ENCODE measurements around the gene AUTS2. TPM values are rescaled to one million over a fixed set of nuclear protein-coding genes. Genes with fewer than 3 reads are reported as not detected.

Gene AUTS2
- total RNA-seq, 2 experiments from 2014 or later = 2.4 to 3.0 TPM

DNA sequence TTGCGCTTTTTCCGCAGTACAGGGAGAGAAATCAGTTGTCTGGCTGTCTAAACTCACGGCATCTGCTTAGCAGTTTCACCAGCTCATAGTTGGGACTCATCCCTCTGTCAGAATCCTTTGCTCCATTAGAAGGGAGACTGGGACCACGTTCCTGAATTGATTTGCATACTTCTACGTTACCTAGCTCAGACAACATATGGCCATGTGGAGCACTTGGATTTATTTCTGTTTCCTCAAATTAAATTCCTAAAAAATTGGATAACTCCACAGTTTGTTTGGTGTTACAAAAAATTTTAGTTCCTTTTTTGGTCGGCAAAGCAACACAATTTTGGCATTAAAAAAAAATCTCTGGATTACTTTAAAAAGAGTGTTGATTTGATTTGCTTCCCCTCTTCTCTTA is 614.0 kb downstream of the AUTS2 start:
- Mint-ChIP-seq H3K27ac (no peak overlapping the region), H3K4me1 (peaks cover 9% of the 10 kb centered on the region), H3K27me3 (no peaks in the 10 kb centered on the region), H3K4me3 (no peak overlapping the region), H3K36me3 (ENCODE audit: low read depth) (no peaks in the 10 kb centered on the region), H3K9me3 (ENCODE audit: low read depth) (no peaks in the 10 kb centered on the region)
- intact Hi-C loops (cut with DNase I, micrococcal nuclease) = no loop called here
- ChIA-PET POLR2A (no interaction called here), CTCF (no interaction called here)
- DNase-seq (no peak), ATAC-seq (no peak)

DNA sequence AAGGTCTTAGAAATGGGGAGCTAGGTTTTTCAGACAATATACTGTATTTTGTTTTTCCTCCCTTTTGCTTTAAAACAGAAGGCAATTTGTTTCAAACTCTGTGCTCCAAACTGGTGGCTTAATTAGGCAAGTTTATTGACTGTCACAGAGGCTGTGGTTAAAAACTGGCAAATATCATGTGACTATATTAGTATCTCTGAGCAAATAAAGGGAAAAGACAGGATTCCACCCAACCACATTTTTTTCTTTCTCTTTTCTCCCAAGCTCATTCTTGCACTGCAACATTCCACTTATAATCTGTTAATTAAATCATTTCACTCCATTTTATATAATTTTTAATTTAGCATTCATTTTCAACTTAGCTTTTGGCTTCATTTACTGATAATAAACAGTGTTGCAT is 615.8 kb downstream of the AUTS2 start:
- Mint-ChIP-seq H3K4me1 (peaks cover 13% of the 10 kb centered on the region), H3K27ac (no peak overlapping the region), H3K9me3 (ENCODE audit: low read depth) (no peaks in the 10 kb centered on the region), H3K36me3 (ENCODE audit: low read depth) (no peaks in the 10 kb centered on the region), H3K4me3 (no peak overlapping the region), H3K27me3 (no peaks in the 10 kb centered on the region)
- ChIA-PET CTCF (no interaction called here), POLR2A (no interaction called here)
- DNase-seq (no peak), ATAC-seq (no peak)
- intact Hi-C loops (cut with DNase I, micrococcal nuclease) = no loop called here

- POLR2A ChIA-PET = no interaction called here
- Mint-ChIP-seq H3K27ac (peak overlapping the region; percentile 8), H3K9me3 (ENCODE audit: low read depth) (no peaks in the 10 kb centered on the region), H3K27me3 (no peaks in the 10 kb centered on the region), H3K36me3 (ENCODE audit: low read depth) (no peaks in the 10 kb centered on the region), H3K4me3 (no peak overlapping the region), H3K4me1 (peaks cover 13% of the 10 kb centered on the region)
- intact Hi-C loops (cut with DNase I, micrococcal nuclease) = no loop called here
- DNase-seq (no peak), ATAC-seq (no peak)
- CTCF ChIA-PET = interaction anchor here (0.6 kb wide), 1 partner anchor 85 kb away, joined by 3 read pairs; no protein-coding TSS in a partner anchor
These were observed 617.2 kb downstream of the AUTS2 start for GRCh38 chr7:70215491-70215890.

- Mint-ChIP-seq H3K4me1 (peaks cover 13% of the 10 kb centered on the region), H3K9me3 (ENCODE audit: low read depth) (no peaks in the 10 kb centered on the region), H3K4me3 (no peak overlapping the region), H3K36me3 (ENCODE audit: low read depth) (no peaks in the 10 kb centered on the region), H3K27ac (no peak overlapping the region), H3K27me3 (no peaks in the 10 kb centered on the region)
- DNase-seq = no peak
- ATAC-seq = no peak
- ChIA-PET CTCF (no interaction called here), POLR2A (no interaction called here)
- intact Hi-C loops (cut with DNase I, micrococcal nuclease) = no loop called here
These were observed 619.3 kb downstream of the AUTS2 start for GRCh38 chr7:70217571-70217970.

- ATAC-seq (no peak), DNase-seq (no peak)
- Mint-ChIP-seq H3K36me3 (ENCODE audit: low read depth) (no peaks in the 10 kb centered on the region), H3K27me3 (no peaks in the 10 kb centered on the region), H3K4me1 (peaks cover 13% of the 10 kb centered on the region), H3K9me3 (ENCODE audit: low read depth) (no peaks in the 10 kb centered on the region), H3K27ac (no peak overlapping the region), H3K4me3 (no peak overlapping the region)
- CTCF ChIA-PET = no interaction called here
- POLR2A ChIA-PET = no interaction called here
- intact Hi-C loops (cut with DNase I, micrococcal nuclease) = no loop called here
These were observed 619.7 kb downstream of the AUTS2 start for GRCh38 chr7:70218006-70218405.

DNA sequence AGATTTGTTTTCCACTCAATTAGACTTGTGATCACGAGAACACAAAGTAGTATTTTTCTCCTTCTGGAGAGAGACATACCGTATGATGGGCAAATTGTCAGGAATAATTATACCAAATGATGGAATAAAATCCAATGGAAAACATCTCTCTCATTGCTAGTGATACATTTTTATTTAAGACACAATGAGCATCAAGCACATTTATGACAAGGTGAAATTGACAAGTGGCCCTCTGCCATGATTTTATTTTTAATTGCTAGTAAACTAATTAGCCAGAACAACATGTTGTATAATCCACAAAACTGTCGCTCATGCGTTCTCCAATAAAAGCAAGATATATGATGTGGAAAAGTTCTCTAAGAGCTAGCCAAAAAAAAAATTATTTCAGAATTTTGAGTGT is 620.8 kb downstream of the AUTS2 start:
- Mint-ChIP-seq H3K36me3 (ENCODE audit: low read depth) (no peaks in the 10 kb centered on the region), H3K27ac (no peak overlapping the region), H3K27me3 (no peaks in the 10 kb centered on the region), H3K4me3 (no peak overlapping the region), H3K4me1 (peaks cover 13% of the 10 kb centered on the region), H3K9me3 (ENCODE audit: low read depth) (no peaks in the 10 kb centered on the region)
- ATAC-seq = no peak
- intact Hi-C loops (cut with DNase I, micrococcal nuclease) = no loop called here
- POLR2A ChIA-PET = no interaction called here
- DNase-seq = no peak
- CTCF ChIA-PET = no interaction called here

GRCh38 chr7:70229242-70229641 is 631.0 kb downstream of the AUTS2 start:
- H3K4me1 Mint-ChIP-seq = no peaks in the 10 kb centered on the region
- POLR2A ChIA-PET = no interaction called here
- no peak for DNase-seq
- CTCF ChIA-PET = no interaction called here
- intact Hi-C loops (cut with DNase I, micrococcal nuclease) = no loop called here
- no peak for ATAC-seq
- no peak overlapping the region for H3K4me3 Mint-ChIP-seq
- no peaks in the 10 kb centered on the region for H3K27me3 Mint-ChIP-seq
- peaks cover 25% of the 10 kb centered on the region for H3K9me3 Mint-ChIP-seq (ENCODE audit: low read depth)
- H3K27ac Mint-ChIP-seq = no peak overlapping the region
- H3K36me3 Mint-ChIP-seq (ENCODE audit: low read depth) = peaks cover 9% of the 10 kb centered on the region

DNA sequence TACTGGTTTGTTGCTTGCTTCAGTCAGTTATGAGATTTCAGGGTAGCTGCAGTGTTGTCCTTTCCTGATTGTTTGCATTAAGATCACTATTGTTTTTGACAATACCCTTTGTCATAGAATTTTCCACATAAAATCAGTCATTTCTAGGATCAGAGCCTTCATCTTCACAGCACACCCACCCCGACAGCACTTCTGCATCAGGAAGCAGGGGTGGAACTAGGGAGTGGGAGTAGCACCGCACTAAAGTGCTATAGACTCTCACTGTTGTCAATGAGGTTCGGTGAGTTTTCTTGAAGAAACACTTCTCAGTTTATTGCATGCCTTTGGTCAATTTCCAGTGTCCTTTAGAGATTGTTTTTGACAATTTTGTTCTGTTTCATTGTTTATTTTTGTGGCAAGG is 632.5 kb downstream of the AUTS2 start:
- Mint-ChIP-seq H3K9me3 (ENCODE audit: low read depth) (peaks cover 25% of the 10 kb centered on the region), H3K4me1 (no peaks in the 10 kb centered on the region), H3K4me3 (no peak overlapping the region), H3K27me3 (no peaks in the 10 kb centered on the region), H3K27ac (no peak overlapping the region), H3K36me3 (ENCODE audit: low read depth) (peaks cover 9% of the 10 kb centered on the region)
- CTCF ChIA-PET = no interaction called here
- POLR2A ChIA-PET = no interaction called here
- DNase-seq (no peak), ATAC-seq (no peak)
- intact Hi-C loops (cut with DNase I, micrococcal nuclease) = no loop called here

GRCh38 chr7:70233776-70234175 is 635.5 kb downstream of the AUTS2 start:
- Mint-ChIP-seq H3K27ac (no peak overlapping the region), H3K4me1 (no peaks in the 10 kb centered on the region), H3K4me3 (no peak overlapping the region), H3K36me3 (ENCODE audit: low read depth) (peaks cover 9% of the 10 kb centered on the region), H3K9me3 (ENCODE audit: low read depth) (peaks cover 22% of the 10 kb centered on the region), H3K27me3 (no peaks in the 10 kb centered on the region)
- no peak for ATAC-seq
- DNase-seq = no peak
- ChIA-PET POLR2A (no interaction called here), CTCF (no interaction called here)
- intact Hi-C loops (cut with DNase I, micrococcal nuclease) = no loop called here

GRCh38 chr7:70237256-70237655 is 639.0 kb downstream of the AUTS2 start:
- intact Hi-C loops (cut with DNase I, micrococcal nuclease) = no loop called here
- no peak for DNase-seq
- ATAC-seq = no peak
- no peak overlapping the region for H3K27ac Mint-ChIP-seq
- peaks cover under 1% of the 10 kb centered on the region for H3K9me3 Mint-ChIP-seq (ENCODE audit: low read depth)
- H3K4me3 Mint-ChIP-seq = no peak overlapping the region
- ChIA-PET CTCF (interaction anchor here (0.6 kb wide), 1 partner anchor 14 kb away, joined by 3 read pairs; no protein-coding TSS in a partner anchor), POLR2A (no interaction called here)
- no peaks in the 10 kb centered on the region for H3K36me3 Mint-ChIP-seq (ENCODE audit: low read depth)
- H3K27me3 Mint-ChIP-seq = no peaks in the 10 kb centered on the region
- no peaks in the 10 kb centered on the region for H3K4me1 Mint-ChIP-seq

DNA sequence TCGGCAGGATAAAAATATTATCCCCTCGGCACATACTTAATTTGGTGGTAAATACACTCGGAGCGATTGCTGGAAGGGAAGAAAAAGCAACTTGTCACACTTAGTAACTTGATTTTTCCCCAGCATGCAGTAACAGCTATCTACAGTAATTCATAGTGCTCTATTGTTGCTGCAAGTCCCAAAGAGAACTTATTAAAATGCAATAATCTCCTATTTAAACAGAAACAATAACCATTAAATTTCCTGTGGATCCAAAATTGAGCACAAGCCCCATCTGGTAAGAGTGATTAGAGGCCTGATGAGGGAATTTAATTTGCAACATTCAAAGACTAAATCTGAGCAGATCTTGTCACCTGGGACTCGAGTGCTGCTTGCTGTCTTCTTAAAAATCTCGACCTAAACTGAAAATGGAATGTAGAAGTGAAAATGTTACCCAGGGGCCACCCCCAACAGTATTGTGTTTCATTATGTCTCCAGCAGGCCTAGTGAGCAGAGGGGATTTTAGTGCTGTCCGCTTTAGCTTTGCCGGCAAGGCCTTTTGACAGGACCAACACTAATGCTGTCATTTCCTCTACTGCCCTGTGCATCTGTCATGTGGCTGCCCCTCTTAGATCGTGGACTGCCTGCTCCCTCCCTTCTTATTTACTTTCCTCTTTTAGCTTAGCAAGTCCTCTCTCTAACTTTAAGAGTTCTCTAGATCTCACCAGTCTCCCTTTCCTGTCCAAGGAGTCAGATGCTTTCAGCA is 639.7 kb downstream of the AUTS2 start:
- Mint-ChIP-seq H3K27ac (no peak overlapping the region), H3K36me3 (ENCODE audit: low read depth) (no peaks in the 10 kb centered on the region), H3K27me3 (no peaks in the 10 kb centered on the region), H3K4me3 (no peak overlapping the region), H3K4me1 (no peaks in the 10 kb centered on the region), H3K9me3 (ENCODE audit: low read depth) (no peaks in the 10 kb centered on the region)
- DNase-seq (no peak), ATAC-seq (no peak)
- intact Hi-C loops (cut with DNase I, micrococcal nuclease) = no loop called here
- POLR2A ChIA-PET = interaction anchor here (0.5 kb wide), 1 partner anchor 291 kb away, joined by 3 read pairs; no protein-coding TSS in a partner anchor
- CTCF ChIA-PET = interaction anchor here (0.6 kb wide), 1 partner anchor 13 kb away, joined by 3 read pairs; no protein-coding TSS in a partner anchor

GRCh38 chr7:70239918-70240317 is 641.6 kb downstream of the AUTS2 start:
- no peaks in the 10 kb centered on the region for H3K27me3 Mint-ChIP-seq
- ChIA-PET CTCF (no interaction called here), POLR2A (interaction anchor here (0.6 kb wide), 1 partner anchor 272 kb away, joined by 4 read pairs; no protein-coding TSS in a partner anchor)
- no peak overlapping the region for H3K4me3 Mint-ChIP-seq
- ATAC-seq = no peak
- no peaks in the 10 kb centered on the region for H3K36me3 Mint-ChIP-seq (ENCODE audit: low read depth)
- intact Hi-C loops (cut with DNase I, micrococcal nuclease) = no loop called here
- no peaks in the 10 kb centered on the region for H3K9me3 Mint-ChIP-seq (ENCODE audit: low read depth)
- no peak overlapping the region for H3K27ac Mint-ChIP-seq
- H3K4me1 Mint-ChIP-seq = no peaks in the 10 kb centered on the region
- DNase-seq = no peak
